Measurements from ENCODE around the gene TMEM131. TPM values are rescaled to one million over a fixed set of nuclear protein-coding genes. Genes with fewer than 3 reads are reported as not detected.
"Not testable (repeated sequence)": the region's sequence is repeated elsewhere in the genome, so short reads cannot be mapped to it uniquely, and the experiment has no call there.

The TMEM131 gene
- total RNA-seq, 1 donor from 2014 or later, result 28.4 TPM

- no peak for DNase-seq (ENCODE audit: extremely low read depth, low read depth, low spot score)
Observed at GRCh38 chr2:97871096-97871780, 124.5 kb downstream of the TMEM131 start.

DNA sequence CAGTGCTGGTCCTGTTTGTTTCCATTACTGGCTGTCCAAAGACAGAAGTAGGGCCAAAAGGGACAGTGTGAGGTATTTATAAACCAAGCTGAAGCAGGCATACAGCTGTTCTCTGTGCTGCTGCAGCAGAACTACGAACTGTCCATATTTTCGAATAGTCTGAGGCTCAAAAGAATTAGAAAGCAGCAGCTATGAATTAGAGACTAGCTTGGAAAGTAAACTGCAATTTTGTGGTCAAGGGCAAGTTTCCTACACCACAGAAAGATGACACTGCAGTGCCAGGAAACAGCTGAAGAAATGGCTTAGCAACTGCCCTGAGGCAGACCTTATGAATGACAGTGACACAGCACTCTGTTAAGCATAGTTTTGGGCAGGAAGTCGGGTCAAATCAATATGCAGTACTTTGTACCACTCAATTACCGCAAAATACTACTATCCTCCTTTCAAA lies 125.3 kb downstream of the TMEM131 start:
- DNase-seq (ENCODE audit: extremely low read depth, low read depth, low spot score), result no peak

GRCh38 chr2:97869722-97870346 lies 125.9 kb downstream of the TMEM131 start:
- DNase-seq (ENCODE audit: extremely low read depth, low read depth, low spot score), result no peak

GRCh38 chr2:97868986-97869721 lies 126.6 kb downstream of the TMEM131 start:
- peak; percentile 82 for DNase-seq (ENCODE audit: extremely low read depth, low read depth, low spot score)

DNA sequence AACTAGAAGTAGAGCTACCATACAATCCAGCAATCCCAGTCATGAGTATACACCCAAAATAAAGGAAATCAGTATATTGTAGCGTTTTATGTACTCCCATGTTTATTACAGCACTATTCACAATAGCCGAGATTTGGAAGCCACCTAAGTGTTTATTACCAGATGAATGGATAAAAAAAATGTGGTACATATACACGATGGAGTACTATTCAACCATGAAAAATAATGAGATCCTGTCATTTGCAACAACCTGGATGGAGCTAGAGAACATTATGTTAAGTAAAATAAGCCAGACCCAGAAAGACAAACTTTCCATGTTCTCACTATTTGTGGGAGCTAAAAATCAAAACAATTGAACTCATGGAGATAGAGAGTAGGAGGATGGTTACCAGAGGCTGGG lies 131.9 kb downstream of the TMEM131 start:
- DNase-seq (ENCODE audit: extremely low read depth, low read depth, low spot score), result no peak

GRCh38 chr2:97861177-97861576 lies 134.6 kb downstream of the TMEM131 start:
- DNase-seq (ENCODE audit: extremely low read depth, low read depth, low spot score), result no peak

DNA sequence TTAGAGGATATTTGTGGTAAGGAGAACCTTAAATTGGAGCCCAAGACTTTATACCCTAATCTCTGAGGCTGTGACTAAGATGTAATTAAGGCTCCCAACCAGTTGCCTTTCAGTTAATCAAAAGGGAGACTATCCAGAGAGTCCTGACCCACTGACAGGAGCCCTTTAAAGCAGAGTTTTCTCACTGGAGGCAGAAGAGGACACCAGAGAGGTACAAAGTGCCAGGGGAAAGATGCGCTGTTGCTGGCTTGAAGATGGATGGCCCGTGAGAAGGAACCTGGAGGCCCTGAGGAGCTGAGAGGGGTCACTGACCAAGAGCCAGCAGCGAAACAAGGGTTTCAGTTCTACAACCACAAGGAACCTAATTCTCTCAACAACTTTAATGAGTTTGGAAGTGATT lies 137.3 kb downstream of the TMEM131 start:
- DNase-seq (ENCODE audit: extremely low read depth, low read depth, low spot score), result no peak

DNA sequence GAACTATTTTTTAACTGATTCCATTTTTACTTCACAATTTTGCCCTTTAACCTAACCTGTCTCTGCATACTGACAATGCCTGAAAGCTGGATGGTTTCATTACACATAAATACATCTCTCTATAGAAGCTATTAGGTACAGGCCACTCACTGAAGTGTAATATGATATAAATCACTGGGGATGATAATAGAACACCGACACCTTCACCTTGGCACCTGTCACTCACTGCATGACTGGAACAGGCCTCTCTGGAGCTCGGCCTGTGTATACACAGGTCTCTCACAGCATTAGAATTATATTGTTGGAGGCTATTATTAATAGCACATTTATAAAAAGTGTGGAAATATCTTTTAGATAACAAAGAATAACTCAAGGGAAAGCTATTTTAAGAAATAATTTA lies 138.2 kb downstream of the TMEM131 start:
- no peak for DNase-seq (ENCODE audit: extremely low read depth, low read depth, low spot score)

DNA sequence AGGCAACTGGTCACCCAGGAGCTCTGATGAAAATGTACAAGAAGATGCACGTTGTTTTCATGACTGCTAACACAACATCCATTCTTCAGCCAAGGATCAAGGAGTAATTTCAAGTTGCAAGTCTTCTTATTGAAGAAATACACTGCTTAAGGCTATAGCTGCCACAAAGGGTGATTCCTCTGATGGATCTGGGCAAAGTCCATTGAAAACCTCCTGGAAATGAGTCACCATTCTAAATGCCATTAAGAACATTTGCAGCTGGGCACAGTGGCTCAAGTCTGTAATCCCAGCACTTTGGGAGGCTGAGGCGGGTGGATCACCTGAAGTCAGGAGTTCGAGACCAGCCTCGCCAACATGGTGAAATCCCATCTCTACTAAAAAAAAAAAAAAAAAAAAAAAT lies 142.7 kb downstream of the TMEM131 start:
- not testable (repeated sequence) for DNase-seq (ENCODE audit: extremely low read depth, low read depth, low spot score)

GRCh38 chr2:97851172-97851571 lies 144.6 kb downstream of the TMEM131 start:
- DNase-seq (ENCODE audit: extremely low read depth, low read depth, low spot score), result no peak

DNA sequence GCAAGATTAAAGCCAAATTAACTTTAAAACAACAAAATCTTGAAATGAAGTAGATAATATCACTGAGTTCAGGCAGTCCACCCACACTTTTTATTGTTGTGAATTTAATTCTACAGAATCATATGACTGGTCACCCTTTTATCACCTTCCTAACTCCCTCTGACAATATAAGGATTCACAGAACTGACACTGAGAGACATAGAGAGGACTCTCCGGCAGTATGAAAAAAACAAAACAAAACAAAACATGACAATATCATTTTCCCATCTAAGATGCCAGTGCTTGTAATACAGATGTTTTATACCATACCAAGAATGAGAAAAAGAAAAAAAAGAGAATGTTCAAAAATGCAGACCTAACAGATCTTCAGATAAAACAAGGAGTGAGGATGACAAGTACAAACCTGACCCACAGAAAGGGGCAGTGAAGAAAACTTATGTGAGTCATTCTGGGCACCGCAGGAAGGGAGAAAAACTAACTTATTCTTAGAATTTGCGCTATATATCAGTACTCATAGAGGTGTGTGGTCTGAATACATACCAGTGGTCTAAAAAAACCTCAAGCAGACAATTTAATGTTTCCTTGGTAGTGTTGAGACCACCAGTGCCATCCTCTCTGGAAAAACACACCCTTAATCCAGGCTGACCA lies 145.7 kb downstream of the TMEM131 start:
- no peak for DNase-seq (ENCODE audit: extremely low read depth, low read depth, low spot score)

DNA sequence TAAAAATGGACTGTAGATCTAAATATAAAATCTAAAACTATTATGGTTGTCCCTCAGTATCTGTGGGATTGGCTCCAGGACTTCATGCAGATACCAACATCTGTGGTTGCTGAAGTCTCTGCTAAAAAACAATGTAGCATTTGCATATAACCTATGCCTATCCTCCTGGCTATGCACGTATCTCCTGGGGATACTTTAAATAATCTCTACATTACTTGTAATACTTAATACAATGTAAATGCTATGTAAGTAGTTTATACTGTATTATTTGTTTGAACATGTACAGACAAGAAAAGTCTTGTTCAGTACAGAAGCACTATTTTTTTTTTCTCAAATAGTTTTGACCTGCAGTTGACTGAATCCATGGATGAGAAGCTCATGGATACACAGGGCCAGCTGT lies 147.4 kb downstream of the TMEM131 start:
- DNase-seq (ENCODE audit: extremely low read depth, low read depth, low spot score), result no peak

- DNase-seq (ENCODE audit: extremely low read depth, low read depth, low spot score), result not testable (repeated sequence)
Observed at GRCh38 chr2:97846716-97847115, 149.0 kb downstream of the TMEM131 start.

DNA sequence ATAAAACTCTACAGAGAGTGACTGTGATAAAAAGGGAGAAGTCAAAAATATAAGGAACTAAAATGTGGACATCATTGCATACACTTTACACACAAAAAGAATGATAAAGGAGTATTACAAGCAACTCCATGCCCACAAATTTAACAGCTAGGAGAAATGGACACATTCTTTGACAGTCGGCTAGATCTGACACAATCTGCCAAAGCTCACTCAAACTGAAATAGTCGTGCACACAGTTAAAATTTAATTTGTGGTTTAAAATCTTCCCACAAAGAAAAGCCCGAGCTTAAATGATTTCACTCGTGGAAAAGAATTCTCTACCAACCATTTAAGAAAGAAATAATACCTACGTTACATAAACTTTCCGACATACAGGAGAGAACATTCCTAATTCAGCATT lies 149.9 kb downstream of the TMEM131 start:
- no peak for DNase-seq (ENCODE audit: extremely low read depth, low read depth, low spot score)

GRCh38 chr2:97845133-97845532 lies 150.6 kb downstream of the TMEM131 start:
- no peak for DNase-seq (ENCODE audit: extremely low read depth, low read depth, low spot score)

GRCh38 chr2:97844311-97844859 lies 151.4 kb downstream of the TMEM131 start:
- no peak for DNase-seq (ENCODE audit: extremely low read depth, low read depth, low spot score)

DNA sequence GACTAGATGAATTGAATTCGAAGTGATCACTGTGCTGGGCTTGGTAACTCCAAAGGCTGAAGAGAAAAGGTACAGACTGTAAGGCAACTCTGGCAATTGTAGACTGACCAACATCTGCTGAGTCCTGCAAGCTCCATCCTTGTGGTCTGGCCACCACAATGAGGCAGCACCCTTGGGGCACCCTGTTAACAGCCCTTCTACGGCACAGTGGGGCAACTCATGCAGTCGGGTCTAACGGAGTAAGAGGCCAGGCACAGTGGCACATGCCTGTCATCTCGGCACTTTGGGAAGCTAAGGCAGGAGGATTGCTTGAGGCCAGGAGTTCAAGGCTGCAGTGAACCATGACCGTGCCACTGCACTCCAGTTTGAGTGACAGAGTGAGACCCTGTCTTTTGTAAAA lies 155.6 kb downstream of the TMEM131 start:
- DNase-seq (ENCODE audit: extremely low read depth, low read depth, low spot score), result no peak

DNA sequence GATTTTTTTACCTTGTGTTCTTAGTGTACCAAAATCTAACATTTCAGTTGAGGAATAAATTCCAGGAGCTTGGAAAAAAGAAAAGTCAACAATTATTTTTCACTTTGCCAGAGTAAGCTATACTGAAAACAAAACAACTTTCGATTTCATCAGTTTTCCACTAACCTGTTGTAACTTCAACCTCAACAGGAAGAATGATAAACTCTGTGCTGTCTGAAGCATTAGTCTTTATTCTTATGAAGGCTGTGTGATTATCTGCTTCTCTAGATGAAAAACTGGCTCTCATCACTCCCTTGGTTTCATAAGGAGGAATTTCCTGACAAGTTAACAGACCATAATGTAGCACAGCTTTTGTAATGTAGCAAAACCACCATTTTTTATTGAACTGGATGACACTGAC lies 161.1 kb downstream of the TMEM131 start:
- DNase-seq (ENCODE audit: extremely low read depth, low read depth, low spot score), result no peak

GRCh38 chr2:97831121-97831520 lies 164.6 kb downstream of the TMEM131 start:
- no peak for DNase-seq (ENCODE audit: extremely low read depth, low read depth, low spot score)

- not testable (repeated sequence) for DNase-seq (ENCODE audit: extremely low read depth, low read depth, low spot score)
Observed at GRCh38 chr2:97829255-97829654, 166.5 kb downstream of the TMEM131 start.

- DNase-seq (ENCODE audit: extremely low read depth, low read depth, low spot score), result not testable (repeated sequence)
Observed at GRCh38 chr2:97827013-97827412, 168.7 kb downstream of the TMEM131 start.
